Adrenal gland (tissue), 12 donors: Measurements from ENCODE around the gene IQCN. TPM values are rescaled to one million over a fixed set of nuclear protein-coding genes. Genes with fewer than 3 reads are reported as not detected.

Experiments used
- DNase-seq, 7 donors: peaks; one replicate each; pipeline ENCODE4 v3.0.0-alpha.2; 2019 to 2020
- H3K27ac ChIP-seq, 5 donors: fragments of 200-600 bp; sonication (generic) in 4 of 5; 1 replicate in 3 of 5; 2 replicates in 2 of 5; pipeline versions ENCODE4 v1.5.1 to v1.8.0; 2016 to 2020; ENCODE audit warnings: mild to moderate bottlenecking in 1 of 5
- H3K27me3 ChIP-seq: fragments of 200-600 bp; 2 replicates; pipeline ENCODE4 v1.8.0; 2021
- H3K36me3 ChIP-seq, 2 donors: fragments of 200-600 bp; replicated peaks in 1 of 2; 1 replicate in 1 of 2; 2 replicates in 1 of 2; pipeline versions ENCODE4 v1.5.1 to v1.8.0; 2018 to 2022
- H3K4me1 ChIP-seq, 2 donors: fragments of 200-600 bp; replicated peaks in 1 of 2; 1 replicate in 1 of 2; 2 replicates in 1 of 2; pipeline versions ENCODE4 v1.5.1 to v1.8.0; 2018 to 2021
- H3K4me3 ChIP-seq, 4 donors: fragments of 200-600 bp; sonication (generic) in 3 of 4; one replicate each; pipeline ENCODE4 v1.5.1; 2016 to 2018
- H3K9me3 ChIP-seq, 3 donors: fragments of 200-600 bp; sonication (generic) in 1 of 3; replicated peaks in 1 of 3; 1 replicate in 2 of 3; 2 replicates in 1 of 3; pipeline versions ENCODE4 v1.5.1 to v1.8.0; 2016 to 2021
- CTCF ChIP-seq, 6 experiments: fragments of 450-650 bp in 4 of 6; fragments of 200-600 bp in 2 of 6; sonication (generic) in 1 of 6; IDR thresholded peaks; 1 replicate in 5 of 6; 2 replicates in 1 of 6; pipeline versions ENCODE4 v1.5.1 to v1.8.0; 2016 to 2021; ENCODE audit warnings: antibody characterized with exemption in 6 of 6, mild to moderate bottlenecking in 2 of 6, moderate library complexity in 1 of 6
- POLR2A ChIP-seq, 2 donors: fragments of 450-650 bp; IDR thresholded peaks; one replicate each; pipeline ENCODE4 v1.6.1; 2017; ENCODE audit warnings: antibody characterized with exemption in 2 of 2, mild to moderate bottlenecking in 2 of 2, moderate library complexity in 1 of 2
- WGBS, 4 donors: extraction: QIAGEN DNeasy Blood & Tissue Kit in 2 of 4; methylation state at CpG; one replicate each; pipeline versions ENCODE4 v1.1.5 to v1.1.7; 2013 to 2017; 5-methylcytosine and 5-hydroxymethylcytosine counted together
- intact Hi-C, 2 donors: fragments of 100-400 bp; cut with DNase I; formaldehyde crosslinking; loops; one replicate each; pipeline versions ENCODE4 v1.14.1 to v1.15.0; 2022 to 2023
- polyA plus RNA-seq, 3 donors: library from polyadenylated mRNA; stranded (reverse); fragments of 200-250 nt in 2 of 3; fragments of 350-450 nt in 1 of 3; fragmentation: Illumina TruSeq in 1 of 3; extraction: RNeasy Lipid Tissue Mini Kit (QIAGEN cat#74804) in 1 of 3; gene quantifications; one replicate each; pipeline ENCODE4 v1.2.3, GENCODE V29; 2013 to 2014
- total RNA-seq, 9 donors: library from RNA; depleted of rRNA in 4 of 9; stranded (reverse); fragments of >200 nt in 4 of 9; fragments of 120-200 nt in 1 of 9; fragmentation: NEBNext Ultra II Directional in 1 of 9; extraction: Animal tissue kit (Norgen Biotek cat#: 25700) in 1 of 9; gene quantifications; one replicate each; pipeline versions ENCODE4 v1.1.0 to v1.2.4, GENCODE V29; 2013 to 2023
- donor health status: healthy with polysubstance abuse.
- donor health status: Bipolar disorder and iron deficiency.
- donor health status: DM: yes; HTN: yes; CAD: no.
- donor health status: DM: no; HTN: no; CAD: no.
- donor health status: DM: no; HTN: no; CAD: no.
- donor health status: DM: yes; HTN: yes; CAD: no.

The IQCN gene
- total and polyA plus RNA-seq, 12 donors, result 0.30 to 45.2 (median 2.8) TPM

GRCh38 chr19:18292462-18292809, 18.2 kb upstream of the IQCN start:
- DNase-seq, result peak in 3 of 7 donors; percentile 62 to 80 (median 77)
- H3K9me3 ChIP-seq, result no peaks in the 10 kb centered on the region
- peak overlapping the region; percentile 96 to 100 (median 98) for H3K27ac ChIP-seq
- WGBS, 4 donors, result 0 to 1% (median 0%) methylated on average over 8 to 20 of the region's 20 CpGs
- intact Hi-C loops, result no loop called here
- peaks cover 22 to 27% of the 10 kb centered on the region in 2 donors for H3K4me1 ChIP-seq
- H3K36me3 ChIP-seq, result no peaks in the 10 kb centered on the region
- H3K27me3 ChIP-seq, result no peaks in the 10 kb centered on the region
- TF ChIP-seq POLR2A (IDR thresholded peaks at IDR 0.05) (peak; percentile 11 to 12), CTCF (IDR thresholded peaks at IDR 0.05) (no peak)
- H3K4me3 ChIP-seq, result peak overlapping the region in 3 of 4 donors; percentile 69 to 82 (median 82)

GRCh38 chr19:18291590-18292461, 17.6 kb upstream of the IQCN start:
- no peaks in the 10 kb centered on the region for H3K36me3 ChIP-seq
- H3K27ac ChIP-seq, result peak overlapping the region; percentile 96 to 100 (median 98)
- H3K9me3 ChIP-seq, result no peaks in the 10 kb centered on the region
- 0 to 2% (median 1%) methylated on average over 16 to 74 of the region's 75 CpGs for WGBS, 4 donors
- DNase-seq, result peak; percentile 88 to 94 (median 91)
- H3K4me1 ChIP-seq, result peaks cover 22 to 28% of the 10 kb centered on the region in 2 donors
- intact Hi-C loops, result no loop called here
- TF ChIP-seq POLR2A (IDR thresholded peaks at IDR 0.05) (peak; percentile 67 to 75), CTCF (IDR thresholded peaks at IDR 0.05) (no peak)
- peak overlapping the region in 3 of 4 donors; percentile 69 to 82 (median 82) for H3K4me3 ChIP-seq
- no peaks in the 10 kb centered on the region for H3K27me3 ChIP-seq

- DNase-seq, result peak in 4 of 7 donors; percentile 34 to 66 (median 55)
- WGBS, 4 donors, result 51 to 64% (median 57%) methylated on average over 12 to 21 of the region's 21 CpGs
- Histone ChIP-seq H3K9me3 (no peaks in the 10 kb centered on the region), H3K27me3 (no peaks in the 10 kb centered on the region), H3K36me3 (no peaks in the 10 kb centered on the region), H3K27ac (peak overlapping the region; percentile 96 to 100 (median 98)), H3K4me3 (peak overlapping the region in 2 of 4 donors; percentile 69 to 82), H3K4me1 (peaks cover 26 to 35% of the 10 kb centered on the region in 2 donors)
- intact Hi-C loops, result no loop called here
- TF ChIP-seq CTCF (IDR thresholded peaks at IDR 0.05), result no peak
- TF ChIP-seq POLR2A (IDR thresholded peaks at IDR 0.05), result no peak
These were observed 16.8 kb upstream of the IQCN start for GRCh38 chr19:18291019-18291524.

- 37 to 43% (median 41%) methylated on average over 10 to 14 of the region's 14 CpGs for WGBS, 4 donors
- Histone ChIP-seq H3K9me3 (no peaks in the 10 kb centered on the region), H3K4me3 (no peak overlapping the region), H3K27me3 (no peaks in the 10 kb centered on the region), H3K4me1 (peaks cover 26 to 39% of the 10 kb centered on the region in 2 donors), H3K36me3 (no peaks in the 10 kb centered on the region), H3K27ac (peak overlapping the region; percentile 96 to 100 (median 98))
- intact Hi-C loops, result no loop called here
- TF ChIP-seq CTCF (IDR thresholded peaks at IDR 0.05) (no peak), POLR2A (IDR thresholded peaks at IDR 0.05) (no peak)
- peak in 4 of 7 donors; percentile 49 to 76 (median 62) for DNase-seq
These were observed 16.2 kb upstream of the IQCN start for GRCh38 chr19:18290302-18291018.
